T-cell (primary cell): Measurements from ENCODE around the gene LRRC39. TPM values are rescaled to one million over a fixed set of nuclear protein-coding genes. Genes with fewer than 3 reads are reported as not detected.

Experiments
- ATAC-seq, 4 experiments: fragments of 200-7000 bp in 3 of 4; fragments of 150-1000 bp in 1 of 4; cut with Tn5 transposase; replicated peaks in 1 of 4; 1 replicate in 3 of 4; 2 replicates in 1 of 4; pipeline ENCODE4 v1.10.0; 2021; ENCODE audit warnings: moderate library complexity in 3 of 4, mild to moderate bottlenecking in 2 of 4, moderate number of reproducible peaks in 1 of 4
- CTCF ChIA-PET, 2 donors: fragments of 300-600 bp; sonication (Branson Sonifier 250); formaldehyde crosslinking; loops; one replicate each; lab custom pipeline; 2022; ENCODE audit warnings: antibody characterized with exemption in 2 of 2; lab: Charles Lee
- POLR2A ChIA-PET, 2 donors: fragments of 300-600 bp; sonication (Branson Sonifier 250); formaldehyde crosslinking; loops; one replicate each; lab custom pipeline; 2022; ENCODE audit warnings: antibody characterized with exemption in 2 of 2; lab: Charles Lee
- DNase-seq, 35 experiments: peaks; one replicate each; pipeline versions ENCODE4 v3.0.0 to v3.0.0-alpha.2; 2013 to 2023
- H3K27ac ChIP-seq: one replicate; pipeline ENCODE4 v1.5.1; 2013; ENCODE audit warnings: low read length
- H3K27me3 ChIP-seq, 2 experiments: replicated peaks in 1 of 2; 1 replicate in 1 of 2; 2 replicates in 1 of 2; pipeline versions ENCODE4 v1.6.1 to v1.7.0; 2013; ENCODE audit warnings: low read length in 1 of 2, mixed read lengths in 1 of 2; ENCODE audit not compliant: control insufficient read depth in 2 of 2, insufficient read depth in 2 of 2; ENCODE audit errors: extremely low read depth in 1 of 2
- H3K36me3 ChIP-seq, 2 donors: 1 replicate in 1 of 2; 2 replicates in 1 of 2; pipeline versions ENCODE4 v1.6.1 to v1.7.0; 2013; ENCODE audit warnings: low read length in 1 of 2; ENCODE audit not compliant: control insufficient read depth in 2 of 2, insufficient read depth in 1 of 2; ENCODE audit errors: extremely low read depth in 1 of 2
- H3K4me1 ChIP-seq, 2 experiments: 1 replicate in 1 of 2; 2 replicates in 1 of 2; pipeline versions ENCODE4 v1.6.1 to v1.7.0; 2013; ENCODE audit warnings: low read length in 2 of 2, mixed read lengths in 1 of 2; ENCODE audit not compliant: insufficient read depth in 2 of 2, control insufficient read depth in 1 of 2; ENCODE audit errors: extremely low read depth in 1 of 2
- H3K4me3 ChIP-seq, 2 donors: 1 replicate in 1 of 2; 2 replicates in 1 of 2; pipeline versions ENCODE4 v1.5.1 to v1.7.0; 2013; ENCODE audit warnings: mild to moderate bottlenecking in 2 of 2, low read length in 1 of 2, moderate library complexity in 1 of 2; ENCODE audit not compliant: control insufficient read depth in 1 of 2; ENCODE audit errors: extremely low read depth in 1 of 2
- H3K9me3 ChIP-seq: 2 replicates; pipeline ENCODE4 v1.7.0; 2013
- H3K27ac Mint-ChIP-seq, 2 donors: one replicate each; pipeline ENCODE4 v1.8.0; 2020 to 2021; ENCODE audit warnings: mild to moderate bottlenecking in 2 of 2, mixed read lengths in 2 of 2
- H3K27me3 Mint-ChIP-seq, 2 donors: one replicate each; pipeline ENCODE4 v1.8.0; 2021 to 2022; ENCODE audit warnings: mixed read lengths in 2 of 2
- H3K36me3 Mint-ChIP-seq: one replicate; pipeline ENCODE4 v1.8.0; 2021; ENCODE audit warnings: mixed read lengths
- H3K4me1 Mint-ChIP-seq, 3 donors: one replicate each; pipeline ENCODE4 v1.8.0; 2020 to 2022; ENCODE audit warnings: mixed read lengths in 3 of 3, mild to moderate bottlenecking in 1 of 3
- H3K4me3 Mint-ChIP-seq, 3 donors: one replicate each; pipeline ENCODE4 v1.8.0; 2020 to 2022; ENCODE audit warnings: mild to moderate bottlenecking in 3 of 3, mixed read lengths in 3 of 3, moderate library complexity in 3 of 3
- H3K9me3 Mint-ChIP-seq, 3 donors: one replicate each; pipeline ENCODE4 v1.8.0; 2020 to 2022; ENCODE audit warnings: mixed read lengths in 3 of 3
- WGBS: methylation state at CpG from one replicate; pipeline ENCODE4 v1.1.5; 2013; ENCODE audit warnings: missing lambda C conversion rate; ENCODE audit not compliant: insufficient coverage; 5-methylcytosine and 5-hydroxymethylcytosine counted together
- total RNA-seq, 35 experiments: library from RNA in 6 of 35; stranded (reverse) in 6 of 35; fragments of 120-200 nt in 1 of 35; gene quantifications; one replicate each; pipeline versions ENCODE4 v1.2.1 to v1.2.4 and lab custom pipeline; 2013 to 2026

LRRC39 gene
- total RNA-seq, 5 donors from 2014 or later (not counting 1 experiment from before 2014, with no cell fraction given) = 1.1 to 1.5 (median 1.3) TPM

DNA sequence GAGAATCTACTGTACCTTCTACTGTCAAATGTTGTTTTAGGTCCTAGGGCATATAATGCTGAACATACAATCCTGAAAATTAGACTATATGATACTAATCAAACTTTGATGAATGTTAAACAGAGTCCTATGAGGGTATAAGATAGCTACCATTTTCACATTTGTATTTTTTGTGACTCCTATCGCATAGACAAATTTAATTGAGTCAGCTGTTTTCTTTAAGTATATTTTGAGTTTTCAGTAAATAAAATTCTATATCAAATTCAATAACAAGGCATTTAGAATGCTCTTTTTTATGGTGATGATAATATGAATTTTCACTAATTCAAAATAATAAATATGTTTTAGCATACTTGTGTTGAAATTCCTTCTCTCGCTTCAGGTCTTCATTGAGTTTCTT lies 10.0 kb downstream of the LRRC39 start:
- Mint-ChIP-seq H3K9me3 (no peaks in the 10 kb centered on the region), H3K4me1 (no peaks in the 10 kb centered on the region), H3K27me3 (peaks cover 0 to 4% of the 10 kb centered on the region in 2 donors), H3K27ac (no peak overlapping the region), H3K4me3 (no peak overlapping the region), H3K36me3 (peaks cover 10% of the 10 kb centered on the region)
- CTCF ChIA-PET = no interaction called here
- Histone ChIP-seq H3K9me3 (no peaks in the 10 kb centered on the region), H3K4me3 (no peak overlapping the region), H3K27ac (no peak overlapping the region), H3K36me3 (no peaks in the 10 kb centered on the region), H3K4me1 (no peaks in the 10 kb centered on the region), H3K27me3 (no peaks in the 10 kb centered on the region)
- no CpG with 5 or more reads among the region's 2 CpGs for WGBS
- DNase-seq = no peak
- POLR2A ChIA-PET = no interaction called here
- ATAC-seq = no peak

DNA sequence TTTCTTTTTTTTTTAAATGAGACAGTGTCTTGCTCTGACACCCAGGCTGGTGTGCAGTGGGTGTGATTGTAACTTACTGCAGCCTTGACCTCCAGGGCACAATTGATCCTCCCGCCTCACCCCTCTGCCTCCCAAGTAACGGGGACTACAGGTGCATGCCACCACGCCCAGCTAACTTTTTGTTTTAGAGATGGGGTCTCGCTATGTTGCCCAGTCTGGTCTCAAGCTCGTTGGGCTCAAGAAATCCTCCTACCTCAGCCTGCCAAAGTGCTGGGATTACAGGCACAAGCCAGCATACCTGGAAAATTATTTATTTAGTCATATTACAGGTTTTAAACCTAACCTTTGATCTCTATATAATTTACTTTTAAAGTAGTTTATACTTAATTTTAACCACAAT lies 13.4 kb downstream of the LRRC39 start:
- Mint-ChIP-seq H3K36me3 (peaks cover 6% of the 10 kb centered on the region), H3K9me3 (no peaks in the 10 kb centered on the region), H3K4me1 (no peaks in the 10 kb centered on the region), H3K4me3 (no peak overlapping the region), H3K27ac (no peak overlapping the region), H3K27me3 (no peaks in the 10 kb centered on the region)
- ChIA-PET CTCF (no interaction called here), POLR2A (interaction anchor here in 1 of 2 donors (0.5 kb wide), 1 partner anchor 92 kb away, joined by 3 read pairs; no protein-coding TSS in a partner anchor)
- DNase-seq = no peak
- no peak for ATAC-seq
- Histone ChIP-seq H3K4me1 (no peaks in the 10 kb centered on the region), H3K36me3 (no peaks in the 10 kb centered on the region), H3K4me3 (no peak overlapping the region), H3K27ac (no peak overlapping the region), H3K27me3 (no peaks in the 10 kb centered on the region), H3K9me3 (no peaks in the 10 kb centered on the region)
- no CpG with 5 or more reads among the region's 5 CpGs for WGBS

DNA sequence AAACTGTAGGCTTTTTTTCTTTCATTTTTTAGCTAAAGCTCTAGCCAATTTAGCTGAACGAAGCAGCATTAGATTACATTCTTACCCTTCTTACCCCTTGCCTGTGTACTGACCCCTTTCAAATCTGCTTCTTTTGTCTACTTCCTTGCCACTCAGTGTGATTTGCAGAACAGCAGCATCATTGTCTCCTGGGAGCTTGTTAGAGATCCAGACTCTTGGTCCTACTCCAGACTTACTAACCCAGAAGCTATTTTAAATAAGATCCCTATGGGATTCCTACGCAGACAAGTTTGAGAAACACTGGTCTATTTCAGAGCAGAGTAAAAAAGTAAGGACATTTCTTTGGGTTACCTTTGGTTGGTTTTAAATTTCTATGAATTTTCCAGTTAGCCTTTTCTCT lies 13.8 kb downstream of the LRRC39 start:
- Mint-ChIP-seq H3K27me3 (no peaks in the 10 kb centered on the region), H3K27ac (no peak overlapping the region), H3K36me3 (peaks cover 6% of the 10 kb centered on the region), H3K9me3 (no peaks in the 10 kb centered on the region), H3K4me3 (no peak overlapping the region), H3K4me1 (no peaks in the 10 kb centered on the region)
- ChIA-PET CTCF (interaction anchor here in 1 of 2 donors (0.5 kb wide), 1 partner anchor 45 kb away, joined by 4 read pairs; no protein-coding TSS in a partner anchor), POLR2A (interaction anchor here in 1 of 2 donors (0.5 to 0.6 kb wide), 2 partner anchors 11 to 92 kb away, joined by 3 read pairs; no protein-coding TSS in a partner anchor)
- H3K27me3 ChIP-seq = no peaks in the 10 kb centered on the region
- H3K27ac ChIP-seq = no peak overlapping the region
- no peak overlapping the region for H3K4me3 ChIP-seq
- no peaks in the 10 kb centered on the region for H3K36me3 ChIP-seq
- no peaks in the 10 kb centered on the region for H3K4me1 ChIP-seq
- no peak for ATAC-seq
- WGBS = 40% methylated on average over 1 of the region's 2 CpGs
- no peak for DNase-seq
- H3K9me3 ChIP-seq = no peaks in the 10 kb centered on the region

DNA sequence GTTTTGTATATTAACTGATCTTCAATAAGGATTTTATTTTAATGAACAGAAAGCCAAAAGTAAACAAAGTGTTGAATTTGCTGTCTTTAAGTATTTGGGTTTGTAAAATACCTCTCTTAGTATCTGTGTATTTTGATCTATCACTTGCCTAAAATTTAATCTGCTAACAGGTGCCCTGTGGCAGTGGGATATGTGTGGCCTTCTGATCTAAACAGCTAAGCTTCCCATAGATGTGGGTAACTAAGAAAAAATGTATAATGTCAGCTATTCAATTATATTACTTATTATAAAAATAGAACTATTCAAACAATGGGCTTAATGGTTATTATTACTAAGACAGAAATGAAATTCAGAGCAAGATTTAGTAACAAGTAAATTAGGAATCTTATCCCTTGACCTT lies 15.2 kb downstream of the LRRC39 start:
- Mint-ChIP-seq H3K4me1 (no peaks in the 10 kb centered on the region), H3K9me3 (no peaks in the 10 kb centered on the region), H3K27me3 (no peaks in the 10 kb centered on the region), H3K27ac (no peak overlapping the region), H3K4me3 (no peak overlapping the region), H3K36me3 (peaks cover 6% of the 10 kb centered on the region)
- ATAC-seq (no peak), DNase-seq (no peak)
- no peaks in the 10 kb centered on the region for H3K9me3 ChIP-seq
- H3K27me3 ChIP-seq = no peaks in the 10 kb centered on the region
- H3K27ac ChIP-seq = no peak overlapping the region
- no peaks in the 10 kb centered on the region for H3K36me3 ChIP-seq
- H3K4me1 ChIP-seq = no peaks in the 10 kb centered on the region
- H3K4me3 ChIP-seq = no peak overlapping the region
- POLR2A ChIA-PET = interaction anchor here in 1 of 2 donors (0.6 kb wide), 1 partner anchor 255 kb away, joined by 5 read pairs; no protein-coding TSS in a partner anchor
- CTCF ChIA-PET = no interaction called here

GRCh38 chr1:100152271-100152670 lies 25.8 kb downstream of the LRRC39 start:
- no peak for ATAC-seq
- ChIA-PET POLR2A (no interaction called here), CTCF (no interaction called here)
- Mint-ChIP-seq H3K9me3 (no peaks in the 10 kb centered on the region), H3K4me3 (no peak overlapping the region), H3K36me3 (peaks cover 11% of the 10 kb centered on the region), H3K27me3 (no peaks in the 10 kb centered on the region), H3K4me1 (peaks cover 6 to 9% (median 8%) of the 10 kb centered on the region in 3 donors), H3K27ac (peak overlapping the region; percentile 53 to 56)
- Histone ChIP-seq H3K27me3 (no peaks in the 10 kb centered on the region), H3K36me3 (peaks cover 0 to 13% of the 10 kb centered on the region in 2 donors), H3K4me3 (no peak overlapping the region), H3K9me3 (no peaks in the 10 kb centered on the region), H3K27ac (no peak overlapping the region), H3K4me1 (peaks cover 0 to 2% of the 10 kb centered on the region in 2 experiments)
- no peak for DNase-seq
- WGBS = no CpG with 5 or more reads among the region's 4 CpGs

GRCh38 chr1:100151679-100152078 lies 26.4 kb downstream of the LRRC39 start:
- CTCF ChIA-PET = no interaction called here
- H3K27ac Mint-ChIP-seq = peak overlapping the region; percentile 40 to 56
- peaks cover 0 to 2% of the 10 kb centered on the region in 2 experiments for H3K4me1 ChIP-seq
- ATAC-seq (no peak), DNase-seq (no peak)
- H3K27me3 Mint-ChIP-seq = no peaks in the 10 kb centered on the region
- H3K36me3 ChIP-seq = peaks cover 0 to 17% of the 10 kb centered on the region in 2 donors
- H3K36me3 Mint-ChIP-seq = peaks cover 13% of the 10 kb centered on the region
- H3K9me3 Mint-ChIP-seq = no peaks in the 10 kb centered on the region
- H3K4me3 ChIP-seq = no peak overlapping the region
- no peak overlapping the region for H3K4me3 Mint-ChIP-seq
- H3K4me1 Mint-ChIP-seq = peaks cover 6 to 9% (median 8%) of the 10 kb centered on the region in 3 donors
- no peaks in the 10 kb centered on the region for H3K27me3 ChIP-seq
- POLR2A ChIA-PET = no interaction called here
- no peak overlapping the region for H3K27ac ChIP-seq
- 100% methylated on average over 1 of the region's 2 CpGs for WGBS
- no peaks in the 10 kb centered on the region for H3K9me3 ChIP-seq
